ENCODE measurements around the gene WDR93.

DNA sequence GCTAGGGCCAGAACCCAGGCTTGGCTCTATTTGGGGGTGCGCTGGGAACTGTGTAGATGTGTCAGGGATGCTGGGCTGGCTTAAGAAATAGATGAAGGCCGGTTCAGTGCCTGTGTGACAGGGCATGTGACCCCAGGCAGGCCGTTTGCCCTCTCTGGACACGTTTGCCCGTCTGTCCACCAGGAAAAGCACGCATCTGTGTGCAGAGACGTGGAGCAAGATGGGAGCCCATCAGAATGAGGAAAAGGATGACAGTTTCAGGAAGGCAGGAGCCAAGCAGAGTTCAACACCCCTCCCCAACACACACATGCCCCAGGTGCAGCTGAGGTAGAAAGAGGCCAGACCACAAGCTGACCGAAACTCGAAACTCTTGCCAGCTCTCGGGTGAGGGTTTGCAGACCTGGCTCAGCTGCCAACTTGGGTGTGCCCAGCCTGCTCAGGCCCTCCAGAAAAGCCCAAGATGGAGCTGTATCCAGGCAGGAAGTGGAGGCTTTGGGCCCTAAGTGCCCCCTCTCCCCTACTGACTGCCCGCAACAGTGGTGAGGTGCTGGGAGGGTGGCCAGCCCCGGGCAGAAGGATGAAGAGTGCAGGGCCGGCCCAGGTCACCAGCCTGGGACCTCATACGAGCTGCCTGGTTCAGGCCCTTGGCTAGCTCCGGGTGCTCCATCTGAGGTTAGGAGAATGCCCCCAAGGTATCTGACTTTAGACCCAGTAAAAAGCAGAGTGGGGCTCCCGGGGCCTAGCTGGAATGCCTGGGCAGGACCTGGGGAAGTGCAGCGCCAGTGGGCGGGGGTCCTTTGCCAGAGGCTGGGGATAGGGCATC is 70.6 kb downstream of the WDR93 start:
- TF ChIP-seq, protein P1, sequence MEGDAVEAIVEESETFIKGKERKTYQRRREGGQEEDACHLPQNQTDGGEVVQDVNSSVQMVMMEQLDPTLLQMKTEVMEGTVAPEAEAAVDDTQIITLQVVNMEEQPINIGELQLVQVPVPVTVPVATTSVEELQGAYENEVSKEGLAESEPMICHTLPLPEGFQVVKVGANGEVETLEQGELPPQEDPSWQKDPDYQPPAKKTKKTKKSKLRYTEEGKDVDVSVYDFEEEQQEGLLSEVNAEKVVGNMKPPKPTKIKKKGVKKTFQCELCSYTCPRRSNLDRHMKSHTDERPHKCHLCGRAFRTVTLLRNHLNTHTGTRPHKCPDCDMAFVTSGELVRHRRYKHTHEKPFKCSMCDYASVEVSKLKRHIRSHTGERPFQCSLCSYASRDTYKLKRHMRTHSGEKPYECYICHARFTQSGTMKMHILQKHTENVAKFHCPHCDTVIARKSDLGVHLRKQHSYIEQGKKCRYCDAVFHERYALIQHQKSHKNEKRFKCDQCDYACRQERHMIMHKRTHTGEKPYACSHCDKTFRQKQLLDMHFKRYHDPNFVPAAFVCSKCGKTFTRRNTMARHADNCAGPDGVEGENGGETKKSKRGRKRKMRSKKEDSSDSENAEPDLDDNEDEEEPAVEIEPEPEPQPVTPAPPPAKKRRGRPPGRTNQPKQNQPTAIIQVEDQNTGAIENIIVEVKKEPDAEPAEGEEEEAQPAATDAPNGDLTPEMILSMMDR (IDR thresholded peaks at IDR 0.05; ENCODE audit: low read depth, low read length) = no peak
- TF ChIP-seq POLR2A (IDR thresholded peaks at IDR 0.05; ENCODE audit: extremely low read depth, insufficient read length) = no peak
